H1 (cell line): ENCODE data around the gene MTPN. TPM values are rescaled to one million over a fixed set of nuclear protein-coding genes. Genes with fewer than 3 reads are reported as not detected.
A peak's percentile ranks its signal among the peaks of the same experiment; 100 is the strongest.

Source experiments
- CTCF ChIA-PET: fragments of 300-600 bp; sonication (Branson Sonifier 250); formaldehyde crosslinking; loops from one replicate; lab custom pipeline; 2021; ENCODE audit not compliant: partially characterized antibody; lab: Charles Lee
- POLR2A ChIA-PET: fragments of 300-600 bp; sonication (Branson Sonifier 250); formaldehyde crosslinking; loops from one replicate; lab custom pipeline; 2021; ENCODE audit warnings: inconsistent platforms; ENCODE audit not compliant: partially characterized antibody; lab: Charles Lee
- DNase-seq, 2 experiments: peaks; one replicate each; pipeline versions ENCODE4 v3.0.0 to v3.0.0-alpha.2; 2010 to 2022; ENCODE audit warnings: low spot score in 2 of 2, low read depth in 1 of 2, mixed read lengths in 1 of 2
- FAIRE-seq: peaks from 2 replicates; lab custom pipeline; 2011; peaks lifted over from hg19 to GRCh38; lab: Jason Lieb, UNC
- H2AFZ ChIP-seq: 2 replicates; pipeline ENCODE4 v1.8.1; 2012; ENCODE audit warnings: low read length, inconsistent platforms
- H2AK5ac ChIP-seq: 2 replicates; pipeline ENCODE4 v1.6.1; 2013; ENCODE audit warnings: low read depth, low read length
- H2BK120ac ChIP-seq: replicated peaks from 2 replicates; pipeline ENCODE3; 2013; ENCODE audit warnings: low read depth, low read length, inconsistent platforms
- H2BK12ac ChIP-seq: 2 replicates; pipeline ENCODE4 v1.6.1; 2013; ENCODE audit warnings: low read depth, low read length
- H2BK15ac ChIP-seq: 2 replicates; pipeline ENCODE4 v1.6.1; 2013; ENCODE audit warnings: low read length
- H2BK20ac ChIP-seq: 2 replicates; pipeline ENCODE4 v1.6.1; 2013; ENCODE audit warnings: low read length
- H2BK5ac ChIP-seq: 2 replicates; pipeline ENCODE4 v1.6.1; 2013; ENCODE audit warnings: low read depth, low read length
- H3K14ac ChIP-seq: 2 replicates; pipeline ENCODE4 v1.6.1; 2013; ENCODE audit warnings: inconsistent platforms; ENCODE audit not compliant: insufficient read length
- H3K18ac ChIP-seq: 2 replicates; pipeline ENCODE4 v1.6.1; 2013; ENCODE audit warnings: low read length; ENCODE audit errors: extremely low read depth
- H3K23ac ChIP-seq: 2 replicates; pipeline ENCODE4 v1.6.1; 2013; ENCODE audit warnings: inconsistent platforms; ENCODE audit not compliant: insufficient read length
- H3K23me2 ChIP-seq: 2 replicates; pipeline ENCODE4 v1.6.1; 2013; ENCODE audit warnings: low read depth, low read length
- H3K27ac ChIP-seq: 2 replicates; pipeline ENCODE4 v1.6.1; 2011; ENCODE audit warnings: low read depth, low read length, inconsistent platforms
- H3K27me3 ChIP-seq, 4 experiments: replicated peaks in 1 of 4; 1 replicate in 1 of 4; 2 replicates in 3 of 4; pipeline versions ENCODE4 v1.6.1 to v1.8.1; 2011 to 2013; ENCODE audit warnings: low read length in 3 of 4, mild to moderate bottlenecking in 3 of 4, inconsistent platforms in 2 of 4, mixed read lengths in 2 of 4, moderate library complexity in 1 of 4; ENCODE audit not compliant: control insufficient read depth in 3 of 4, insufficient read depth in 3 of 4; ENCODE audit errors: extremely low read depth in 1 of 4
- H3K36me3 ChIP-seq, 4 experiments: 2 replicates each; pipeline versions ENCODE4 v1.6.1 to v1.8.1; 2011 to 2013; ENCODE audit warnings: mild to moderate bottlenecking in 4 of 4, low read length in 3 of 4, moderate library complexity in 2 of 4, control low read depth in 1 of 4, inconsistent platforms in 1 of 4; ENCODE audit not compliant: insufficient read depth in 4 of 4, control insufficient read depth in 2 of 4
- H3K4ac ChIP-seq: replicated peaks from 2 replicates; pipeline ENCODE3; 2013; ENCODE audit warnings: low read length, low read depth, mixed read lengths, inconsistent platforms; ENCODE audit not compliant: insufficient read length
- H3K4me1 ChIP-seq, 4 experiments: replicated peaks in 1 of 4; 1 replicate in 1 of 4; 2 replicates in 3 of 4; pipeline versions ENCODE4 v1.6.1 to v1.8.1; 2011 to 2013; ENCODE audit warnings: low read length in 3 of 4, inconsistent platforms in 2 of 4, mixed read lengths in 1 of 4; ENCODE audit not compliant: insufficient read depth in 4 of 4, control insufficient read depth in 3 of 4
- H3K4me2 ChIP-seq, 2 experiments: 2 replicates each; pipeline versions ENCODE4 v1.6.1 to v1.8.1; 2011 to 2013; ENCODE audit warnings: low read depth in 2 of 2, low read length in 2 of 2, control low read depth in 1 of 2, inconsistent platforms in 1 of 2, mild to moderate bottlenecking in 1 of 2; ENCODE audit not compliant: insufficient read depth in 1 of 2
- H3K4me3 ChIP-seq, 4 experiments: fragments of 200-600, 300-600 bp in 1 of 4; sonication (generic), shearing (Covaris generic), sonication (Bioruptor Twin) in 1 of 4; 2 replicates each; pipeline versions ENCODE4 v1.5.1 to v1.8.1; 2011 to 2016; ENCODE audit warnings: low read length in 4 of 4, low read depth in 3 of 4, control low read depth in 2 of 4, inconsistent platforms in 2 of 4, mild to moderate bottlenecking in 2 of 4, mixed read lengths in 1 of 4, moderate library complexity in 1 of 4; ENCODE audit not compliant: insufficient read depth in 2 of 4; ENCODE audit errors: extremely low read depth in 1 of 4
- H3K56ac ChIP-seq: replicated peaks from 2 replicates; pipeline ENCODE3; 2013; ENCODE audit warnings: low read depth, mild to moderate bottlenecking, mixed read lengths, low read length, inconsistent platforms; ENCODE audit not compliant: insufficient read length
- H3K79me1 ChIP-seq: 2 replicates; pipeline ENCODE4 v1.6.1; 2013; ENCODE audit warnings: low read depth, low read length, control low read depth
- H3K79me2 ChIP-seq, 2 experiments: 2 replicates each; pipeline versions ENCODE4 v1.6.1 to v1.8.1; 2012 to 2013; ENCODE audit warnings: low read length in 2 of 2, mild to moderate bottlenecking in 2 of 2, inconsistent platforms in 1 of 2; ENCODE audit not compliant: insufficient read depth in 2 of 2, control insufficient read depth in 1 of 2
- H3K9ac ChIP-seq, 4 experiments: replicated peaks in 1 of 4; 1 replicate in 1 of 4; 2 replicates in 3 of 4; pipeline versions ENCODE4 v1.6.1 to v1.8.1; 2011 to 2013; ENCODE audit warnings: low read depth in 3 of 4, low read length in 3 of 4, control low read depth in 2 of 4, mild to moderate bottlenecking in 2 of 4, moderate library complexity in 2 of 4, inconsistent platforms in 1 of 4; ENCODE audit errors: extremely low read depth in 1 of 4
- H3K9me3 ChIP-seq, 2 experiments: 2 replicates each; pipeline versions ENCODE4 v1.6.1 to v1.8.1; 2012 to 2013; ENCODE audit warnings: mild to moderate bottlenecking in 2 of 2, moderate library complexity in 2 of 2, control low read depth in 1 of 2, inconsistent platforms in 1 of 2, low read depth in 1 of 2, low read length in 1 of 2, mixed read lengths in 1 of 2; ENCODE audit not compliant: insufficient read depth in 2 of 2
- H4K20me1 ChIP-seq, 2 experiments: replicated peaks in 1 of 2; 2 replicates each; pipeline versions ENCODE3 to v1.8.1; 2011 to 2013; ENCODE audit warnings: inconsistent platforms in 2 of 2, low read length in 2 of 2, mild to moderate bottlenecking in 1 of 2; ENCODE audit not compliant: insufficient read depth in 2 of 2, control insufficient read depth in 1 of 2
- H4K5ac ChIP-seq: 2 replicates; pipeline ENCODE4 v1.6.1; 2013; ENCODE audit warnings: low read length, low read depth, mixed read lengths, inconsistent platforms; ENCODE audit not compliant: insufficient read length
- H4K8ac ChIP-seq: 2 replicates; pipeline ENCODE4 v1.8.0; 2013; ENCODE audit warnings: mild to moderate bottlenecking, moderate library complexity, low read length, inconsistent platforms; ENCODE audit not compliant: insufficient read depth; ENCODE audit errors: extremely low read depth
- H4K91ac ChIP-seq: replicated peaks from 2 replicates; pipeline ENCODE3; 2013; ENCODE audit warnings: low read length, mixed read lengths, inconsistent platforms; ENCODE audit not compliant: insufficient read length
- ASH2L ChIP-seq: fragments of 200-600, 300-600 bp; sonication (generic); IDR thresholded peaks from one replicate; pipeline ENCODE4 v1.7.1; 2017; ENCODE audit warnings: low read length
- CEBPB ChIP-seq: IDR thresholded peaks from 2 replicates; pipeline ENCODE4 v1.6.1; 2012; ENCODE audit warnings: low read depth, low read length
- GTF2F1 ChIP-seq: IDR thresholded peaks from 2 replicates; pipeline ENCODE4 v1.6.1; 2012; ENCODE audit warnings: low read depth, low read length, improper control_type of control experiment, borderline replicate concordance
- JUN ChIP-seq: IDR thresholded peaks from 2 replicates; pipeline ENCODE4 v1.6.1; 2011; ENCODE audit warnings: low read depth, mild to moderate bottlenecking, improper control_type of control experiment, low read length
- MAFK ChIP-seq: IDR thresholded peaks from 2 replicates; pipeline ENCODE4 v1.6.1; 2012; ENCODE audit warnings: low read depth, mild to moderate bottlenecking, improper control_type of control experiment, low read length
- RNF2 ChIP-seq: fragments of 200-900, 300-1000 bp; sonication (generic); IDR thresholded peaks from 2 replicates; pipeline ENCODE4 v1.7.1; 2016; ENCODE audit warnings: borderline replicate concordance, low read depth, mild to moderate bottlenecking, antibody characterized with exemption, low read length; ENCODE audit not compliant: poor library complexity, severe bottlenecking; ENCODE audit errors: missing control alignments
- WGBS, 2 experiments: shearing (Covaris generic) in 1 of 2; methylation state at CpG; one replicate each; pipeline versions ENCODE4 v1.1.6 to v1.1.7; 2013 to 2015; ENCODE audit warnings: low lambda C conversion rate in 2 of 2, mixed read lengths in 2 of 2, inconsistent platforms in 1 of 2, low coverage in 1 of 2, missing lambda C conversion rate in 1 of 2; ENCODE audit not compliant: insufficient replicate concordance in 2 of 2, insufficient coverage in 1 of 2, insufficient read length in 1 of 2; ENCODE audit errors: extremely low coverage in 1 of 2, missing lambda C conversion rate in 1 of 2; 5-methylcytosine and 5-hydroxymethylcytosine counted together
- polyA plus RNA-seq, 7 experiments: library from polyadenylated mRNA; depleted of rRNA in 3 of 7; stranded (reverse) in 5 of 7; unstranded in 2 of 7; fragments of >200 nt in 5 of 7; fragments of 200-250 nt in 2 of 7; gene quantifications; 1 replicate in 5 of 7; 2 replicates in 1 of 7; 4 replicates in 1 of 7; pipeline versions ENCODE4 v1.2.1 to v1.2.3, GENCODE V29; 2011 to 2013; ENCODE audit warnings: missing spikeins in 2 of 7, mixed read lengths in 2 of 7
- total RNA-seq: library from RNA; stranded (reverse); fragmentation: NEBNext Ultra II Directional; extraction: Animal tissue kit (Norgen Biotek cat#: 25700); gene quantifications from 2 replicates; pipeline ENCODE4 v1.2.1, GENCODE V29; 2021

MTPN gene
- total and polyA plus RNA-seq, 2 of the 8 experiments (the other 6 are each of a cell fraction or from before 2014, with no cell fraction given), result 33.0 to 101 TPM

- no peak overlapping the region for H3K9ac ChIP-seq
Observed at GRCh38 chr7:135977742-135978066, 545 bp upstream of the MTPN start.

More at GRCh38 chr7:135977742-135978066, 545 bp upstream of the MTPN start:
- H3K27me3 ChIP-seq, result no peaks in the 10 kb centered on the region
- no peak overlapping the region for H2BK15ac ChIP-seq
- ChIA-PET CTCF (interaction anchor here (0.7 kb wide), 1 partner anchor 1251 kb away, joined by 3 read pairs; no protein-coding TSS in a partner anchor), POLR2A (no interaction called here)
- H3K79me1 ChIP-seq, result no peaks in the 10 kb centered on the region
- peak overlapping the region; percentile 41 for H4K91ac ChIP-seq
- no peak overlapping the region for H2BK120ac ChIP-seq
- no peak overlapping the region for H3K4ac ChIP-seq
- H2BK5ac ChIP-seq, result no peak overlapping the region
- no peak overlapping the region for H2BK20ac ChIP-seq
- H3K4me3 ChIP-seq, result peak overlapping the region; percentile 81 to 95 (median 87)
- H3K23ac ChIP-seq, result no peak overlapping the region
- H3K9me3 ChIP-seq, result no peaks in the 10 kb centered on the region
- H2BK12ac ChIP-seq, result no peak overlapping the region
- no peak overlapping the region for H4K5ac ChIP-seq
- peaks cover 2 to 40% of the 10 kb centered on the region in 2 experiments; a peak in 3 of 4 replicates for H3K79me2 ChIP-seq
- DNase-seq (no peak), FAIRE-seq (no peak)
- no peak overlapping the region for H3K18ac ChIP-seq
- no peak overlapping the region for H3K14ac ChIP-seq
- TF ChIP-seq RNF2 (no peak), JUN (no peak), MAFK (no peak), ASH2L (peak; percentile 15), CEBPB (no peak), GTF2F1 (no peak)
- peaks cover 2% of the 10 kb centered on the region for H3K23me2 ChIP-seq
- no peak overlapping the region for H3K56ac ChIP-seq
- 61% methylated on average over 6 of the region's 6 CpGs; no CpG with 5 or more reads in 1 of the 2 experiments for WGBS, 2 experiments
- peak overlapping the region; percentile 68; the same call in 1 of the 2 replicates for H2AFZ ChIP-seq
- H3K4me1 ChIP-seq, result peaks cover 0 to 8% (median 2%) of the 10 kb centered on the region in 4 experiments; a peak in 3 of 7 replicates
- no peak overlapping the region for H2AK5ac ChIP-seq
- H3K4me2 ChIP-seq, result peak overlapping the region; percentile 39 to 64; a peak in 3 of 4 replicates
- H4K8ac ChIP-seq, result no peak overlapping the region
- peaks cover 0 to 3% (median 0%) of the 10 kb centered on the region in 4 experiments; a peak in 1 of 8 replicates for H3K36me3 ChIP-seq
- peaks cover 0 to 1% of the 10 kb centered on the region in 2 experiments for H4K20me1 ChIP-seq
- no peak overlapping the region for H3K27ac ChIP-seq
